OCI-LY7 (cell line): ENCODE data around the gene HLTF. TPM values are rescaled to one million over a fixed set of nuclear protein-coding genes. Genes with fewer than 3 reads are reported as not detected.

Experiments
- BruUV-seq: library from RNA; stranded (reverse); fragments of 400-500 nt; replicated peaks from 2 replicates; lab custom pipeline; 2021; lab: Mats Ljungman, UMichigan
- CTCF ChIA-PET: fragments of 300-600 bp; sonication (Branson Sonifier 250); formaldehyde crosslinking; loops from one replicate; lab custom pipeline; 2022; ENCODE audit warnings: antibody characterized with exemption; ENCODE audit not compliant: unreplicated experiment; lab: Charles Lee
- POLR2A ChIA-PET: fragments of 300-600 bp; sonication (Branson Sonifier 250); formaldehyde crosslinking; loops from one replicate; lab custom pipeline; 2022; ENCODE audit warnings: antibody characterized with exemption; lab: Charles Lee
- DNase-seq: peaks from one replicate; pipeline ENCODE4 v3.0.0-alpha.2; 2015; ENCODE audit warnings: low spot score
- H2AFZ ChIP-seq: fragments of 200-600 bp; sonication (generic), shearing (Covaris generic); 2 replicates; pipeline ENCODE4 v1.6.1; 2014; ENCODE audit warnings: mild to moderate bottlenecking, antibody characterized with exemption, low read length, moderate library complexity
- H3K27ac ChIP-seq: fragments of 200-600 bp; sonication (generic); 2 replicates; pipeline ENCODE4 v1.5.1; 2014; ENCODE audit warnings: mixed run types, low read depth, mild to moderate bottlenecking, moderate library complexity, low read length, inconsistent platforms; ENCODE audit not compliant: poor library complexity, severe bottlenecking
- H3K36me3 ChIP-seq: fragments of 200-600 bp; sonication (generic); 2 replicates; pipeline ENCODE4 v1.6.1; 2014; ENCODE audit warnings: mild to moderate bottlenecking, antibody characterized with exemption, low read length, moderate library complexity, mixed read lengths; ENCODE audit not compliant: insufficient read depth
- H3K4me1 ChIP-seq: fragments of 200-600 bp; sonication (generic); 2 replicates; pipeline ENCODE4 v1.5.1; 2014; ENCODE audit warnings: mild to moderate bottlenecking, low read length; ENCODE audit not compliant: insufficient read depth, poor library complexity, severe bottlenecking
- H3K4me2 ChIP-seq: fragments of 200-600 bp; sonication (generic); 2 replicates; pipeline ENCODE4 v1.6.1; 2014; ENCODE audit warnings: mild to moderate bottlenecking, low read length
- H3K4me3 ChIP-seq: fragments of 200-600 bp; sonication (generic); 2 replicates; pipeline ENCODE4 v1.5.1; 2014; ENCODE audit warnings: mild to moderate bottlenecking, low read depth, low read length; ENCODE audit not compliant: poor library complexity, severe bottlenecking
- H3K79me2 ChIP-seq: fragments of 200-600 bp; sonication (generic); 2 replicates; pipeline ENCODE4 v1.6.1; 2016; ENCODE audit warnings: low read depth, mild to moderate bottlenecking, low read length, moderate library complexity, mixed read lengths; ENCODE audit not compliant: insufficient read depth
- H3K9me2 ChIP-seq: fragments of 200-600 bp; sonication (generic); 2 replicates; pipeline ENCODE4 v1.6.1; 2016; ENCODE audit warnings: mild to moderate bottlenecking, low read length, mixed read lengths; ENCODE audit not compliant: insufficient read depth
- H3K9me3 ChIP-seq: fragments of 200-600 bp; sonication (generic); 2 replicates; pipeline ENCODE4 v1.6.1; 2014; ENCODE audit warnings: mild to moderate bottlenecking, mixed run types, low read length, mixed read lengths
- H4K20me1 ChIP-seq: fragments of 200-600 bp; sonication (generic); 2 replicates; pipeline ENCODE4 v1.6.1; 2014; ENCODE audit warnings: mild to moderate bottlenecking, antibody characterized with exemption, low read length, moderate library complexity, mixed read lengths; ENCODE audit not compliant: insufficient read depth
- CTCF ChIP-seq: fragments of 200-600 bp; sonication (generic); conservative IDR thresholded peaks from 2 replicates; pipeline ENCODE4 v1.5.1; 2014; ENCODE audit warnings: mild to moderate bottlenecking, antibody characterized with exemption, low read length, moderate library complexity, mixed read lengths
- EZH2phosphoT487 ChIP-seq: fragments of 200-600 bp; sonication (generic); IDR thresholded peaks from 2 replicates; pipeline ENCODE4 v1.6.1; 2018; ENCODE audit warnings: low read depth, borderline replicate concordance, mild to moderate bottlenecking, mixed run types, antibody characterized with exemption, low read length, moderate library complexity, mixed read lengths
- intact Hi-C: fragments of 100-400 bp; cut with micrococcal nuclease; formaldehyde crosslinking; loops from one replicate; pipeline ENCODE4 v1.10.0; 2022; ENCODE audit not compliant: unreplicated experiment
- total RNA-seq, 2 experiments: library from RNA; depleted of rRNA in 1 of 2; stranded (reverse); fragments of >200 nt in 1 of 2; shearing (Covaris generic) in 1 of 2; gene quantifications; 2 replicates each; pipeline ENCODE4 v1.2.3, GENCODE V29; 2014 to 2022

The HLTF gene
- total RNA-seq, 2 experiments from 2014 or later = 106 to 107 TPM

GRCh38 chr3:149118724-149119123 is 32.4 kb upstream of the HLTF start:
- H3K4me3 ChIP-seq = no peak overlapping the region

GRCh38 chr3:149115114-149115513 is 28.8 kb upstream of the HLTF start:
- no TSS peak for BruUV-seq
- ChIA-PET POLR2A (interaction anchor here (0.6 kb wide), 2 partner anchors 15 to 153 kb away, joined by 3 read pairs; no protein-coding TSS in a partner anchor), CTCF (no interaction called here)
- no peak overlapping the region for H3K27ac ChIP-seq
- H3K4me2 ChIP-seq = no peak overlapping the region
- H3K4me3 ChIP-seq = no peak overlapping the region
- no peak overlapping the region for H2AFZ ChIP-seq
- no peaks in the 10 kb centered on the region for H4K20me1 ChIP-seq
- TF ChIP-seq EZH2phosphoT487 = no peak
- TF ChIP-seq CTCF = no peak
- no peak for DNase-seq
- H3K79me2 ChIP-seq = no peaks in the 10 kb centered on the region
- no peaks in the 10 kb centered on the region for H3K36me3 ChIP-seq
- intact Hi-C loops = no loop called here
- H3K9me2 ChIP-seq = 0 out of 2 replicates have a peak, but pooled peaks cover 5% of the 10 kb centered on the region
- H3K4me1 ChIP-seq = peaks cover 3% of the 10 kb centered on the region
- no peaks in the 10 kb centered on the region for H3K9me3 ChIP-seq

More at GRCh38 chr3:149118724-149119123, 32.4 kb upstream of the HLTF start:
- Histone ChIP-seq H3K9me3 (no peaks in the 10 kb centered on the region), H3K27ac (no peak overlapping the region), H3K4me1 (peaks cover 4% of the 10 kb centered on the region), H4K20me1 (no peaks in the 10 kb centered on the region), H3K9me2 (0 out of 2 replicates have a peak, but pooled peaks cover 5% of the 10 kb centered on the region), H3K4me2 (no peak overlapping the region), H3K79me2 (no peaks in the 10 kb centered on the region), H2AFZ (no peak overlapping the region), H3K36me3 (no peaks in the 10 kb centered on the region)
- BruUV-seq = no TSS peak
- no peak for TF ChIP-seq CTCF
- TF ChIP-seq EZH2phosphoT487 = no peak
- CTCF ChIA-PET = interaction anchor here (2.7 kb wide), 1 partner anchor 157 kb away, joined by 13 read pairs; no protein-coding TSS in a partner anchor
- intact Hi-C loops = no loop called here
- DNase-seq = no peak
- POLR2A ChIA-PET = interaction anchor here (1.0 to 1.2 kb wide), 4 partner anchors 25 to 165 kb away, joined by 3 read pairs; no protein-coding TSS in a partner anchor

GRCh38 chr3:149114458-149114857 is 28.1 kb upstream of the HLTF start:
- Histone ChIP-seq H3K4me2 (no peak overlapping the region), H3K79me2 (no peaks in the 10 kb centered on the region), H3K27ac (no peak overlapping the region), H4K20me1 (no peaks in the 10 kb centered on the region), H3K4me3 (no peak overlapping the region), H3K9me2 (0 out of 2 replicates have a peak, but pooled peaks cover 5% of the 10 kb centered on the region), H3K9me3 (no peaks in the 10 kb centered on the region), H3K36me3 (no peaks in the 10 kb centered on the region), H2AFZ (no peak overlapping the region), H3K4me1 (no peaks in the 10 kb centered on the region)
- BruUV-seq = no TSS peak
- ChIA-PET POLR2A (interaction anchor here (0.6 kb wide), 2 partner anchors 16 to 154 kb away, joined by 3 read pairs; no protein-coding TSS in a partner anchor), CTCF (no interaction called here)
- intact Hi-C loops = no loop called here
- TF ChIP-seq EZH2phosphoT487 = no peak
- TF ChIP-seq CTCF = no peak
- no peak for DNase-seq
